ENCODE data around the gene LPAR3. TPM values are rescaled to one million over a fixed set of nuclear protein-coding genes. Genes with fewer than 3 reads are reported as not detected.

Gene LPAR3
- polyA plus RNA-seq, 1 of the 3 experiments (the other 2 are of a cell fraction) = 0.08 TPM

DNA sequence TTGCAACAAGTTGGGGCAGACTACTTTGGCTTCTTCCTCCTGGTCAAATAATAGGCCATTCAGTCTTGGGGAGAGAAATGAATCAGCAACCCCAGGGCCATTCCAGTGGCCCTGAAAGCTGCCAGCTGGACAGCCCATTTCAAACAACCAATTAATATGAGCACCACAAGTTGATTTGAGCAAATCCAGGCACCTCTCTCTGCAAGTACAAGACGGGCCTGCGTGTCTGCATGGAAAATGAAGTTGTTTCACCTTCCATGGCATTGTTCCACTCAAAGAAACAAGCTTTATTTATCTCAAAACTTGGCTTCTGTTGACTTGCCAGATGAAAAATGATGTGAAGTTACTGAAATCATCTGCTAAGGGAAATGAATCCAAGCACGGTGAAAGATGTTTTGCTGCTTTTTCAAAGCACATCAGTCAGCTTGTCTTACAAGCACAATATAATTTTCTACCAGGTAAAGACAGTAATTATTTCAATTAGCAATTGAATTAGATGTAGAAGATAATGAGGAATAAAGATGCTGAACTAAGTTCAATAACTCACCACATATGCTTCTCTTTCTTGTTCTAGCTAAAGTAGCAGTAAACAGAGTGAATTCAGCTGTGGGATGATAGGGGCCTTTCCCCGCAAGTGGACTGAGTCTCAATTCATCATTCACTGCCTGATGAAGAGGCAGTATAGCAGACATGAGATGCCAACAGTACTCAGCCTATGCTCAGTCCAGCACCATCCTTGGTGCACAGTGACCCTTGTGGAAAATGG is 107.6 kb downstream of the LPAR3 start:
- Histone ChIP-seq H3K4me2 (no peak overlapping the region), H3K27ac (ENCODE audit: low read depth in 2 of 2, low read length in 1 of 2) (no peak overlapping the region), H3K79me2 (ENCODE audit: insufficient read depth) (no peaks in the 10 kb centered on the region), H3K9me3 (no peaks in the 10 kb centered on the region), H3K9ac (no peak overlapping the region), H2AFZ (ENCODE audit: low read depth) (no peak overlapping the region), H3K4me3 (ENCODE audit: low read depth in 2 of 2, low read length in 1 of 2) (no peak overlapping the region), H3K4me1 (ENCODE audit: control insufficient read depth in 1 of 2, insufficient read depth in 2 of 2, low read depth in 1 of 2, low read length in 1 of 2) (no peaks in the 10 kb centered on the region; a peak in 1 of 4 replicates), H3K9me2 (no peaks in the 10 kb centered on the region), H3K27me3 (ENCODE audit: insufficient read depth) (peaks cover 3% of the 10 kb centered on the region; the same call in 1 of the 2 replicates), H3K36me3 (replicated peaks in 1 of 2; ENCODE audit: control insufficient read depth in 1 of 2, insufficient read depth in 2 of 2, low read length in 1 of 2) (no peaks in the 10 kb centered on the region), H4K20me1 (ENCODE audit: insufficient read depth) (no peaks in the 10 kb centered on the region), H3F3A (replicated peaks; ENCODE audit: insufficient read depth) (no peaks in the 10 kb centered on the region)
- ChIA-PET CTCF (interaction anchor here (0.6 to 4.3 kb wide), 4 partner anchors 13 to 795 kb away, joined by 3 to 15 read pairs (median 3); no protein-coding TSS in a partner anchor), POLR2A (no interaction called here)
- TF ChIP-seq EZH2phosphoT487 (IDR thresholded peaks at IDR 0.05; ENCODE audit: borderline replicate concordance, low read depth) (no peak), POLR2AphosphoS5 (IDR thresholded peaks at IDR 0.05; ENCODE audit: low read depth, low read length) (no peak), RFX5 (IDR thresholded peaks at IDR 0.05; ENCODE audit: low read length) (no peak), RXRA (IDR thresholded peaks at IDR 0.05; ENCODE audit: borderline replicate concordance, low read depth) (no peak), TAF1 (IDR thresholded peaks at IDR 0.05; ENCODE audit: borderline replicate concordance, low read depth, low read length) (no peak), FOXM1 (IDR thresholded peaks at IDR 0.05; ENCODE audit: low read depth) (no peak), FOSL2 (IDR thresholded peaks at IDR 0.05; ENCODE audit: borderline replicate concordance, low read depth) (no peak)
- TF ChIP-seq, protein P1, sequence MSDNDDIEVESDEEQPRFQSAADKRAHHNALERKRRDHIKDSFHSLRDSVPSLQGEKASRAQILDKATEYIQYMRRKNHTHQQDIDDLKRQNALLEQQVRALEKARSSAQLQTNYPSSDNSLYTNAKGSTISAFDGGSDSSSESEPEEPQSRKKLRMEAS (IDR thresholded peaks at IDR 0.05; ENCODE audit: low read depth) = no peak
- 70% methylated on average over 4 of the region's 4 CpGs for WGBS (ENCODE audit: low lambda C conversion rate)
- no peak for DNase-seq

DNA sequence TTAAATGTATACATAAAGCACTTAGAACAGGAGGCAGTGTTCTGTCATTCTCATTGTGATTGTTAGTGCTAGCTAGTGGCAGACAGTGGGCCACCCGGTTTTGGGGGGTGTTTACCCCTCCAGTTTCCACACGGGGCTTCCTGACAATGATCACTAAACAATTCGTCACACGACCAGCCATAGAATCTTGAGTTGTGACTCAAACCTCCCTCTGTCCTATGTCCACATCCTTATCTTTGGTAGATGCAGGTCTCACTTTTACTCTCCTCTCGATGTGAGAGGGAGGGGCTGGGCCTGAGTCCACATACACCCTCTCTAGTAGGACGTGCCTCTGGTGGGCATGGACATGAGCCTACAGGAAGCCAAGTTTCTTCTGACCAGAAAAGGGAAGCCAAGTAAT is 110.1 kb downstream of the LPAR3 start:
- ChIA-PET POLR2A (no interaction called here), CTCF (interaction anchor here (0.8 to 1.9 kb wide), 5 partner anchors 10 to 152 kb away, joined by 3 to 12 read pairs (median 4); no protein-coding TSS in a partner anchor)
- H2AFZ ChIP-seq (ENCODE audit: low read depth) = no peak overlapping the region
- no peak overlapping the region for H3K4me2 ChIP-seq
- H3K9me3 ChIP-seq = no peaks in the 10 kb centered on the region
- H3K9ac ChIP-seq = no peak overlapping the region
- H3K4me3 ChIP-seq (ENCODE audit: low read depth in 2 of 2, low read length in 1 of 2) = no peak overlapping the region
- no peaks in the 10 kb centered on the region; the same call in 1 of the 2 replicates for H3K27me3 ChIP-seq (ENCODE audit: insufficient read depth)
- no peak for DNase-seq
- no peaks in the 10 kb centered on the region for H3F3A ChIP-seq (replicated peaks; ENCODE audit: insufficient read depth)
- H3K9me2 ChIP-seq = no peaks in the 10 kb centered on the region
- WGBS (ENCODE audit: low lambda C conversion rate) = 50% methylated on average over 5 of the region's 6 CpGs
- H3K79me2 ChIP-seq (ENCODE audit: insufficient read depth) = no peaks in the 10 kb centered on the region
- no peaks in the 10 kb centered on the region for H3K36me3 ChIP-seq (replicated peaks in 1 of 2; ENCODE audit: control insufficient read depth in 1 of 2, insufficient read depth in 2 of 2, low read length in 1 of 2)
- no peak overlapping the region for H3K27ac ChIP-seq (ENCODE audit: low read depth in 2 of 2, low read length in 1 of 2)
- H3K4me1 ChIP-seq (ENCODE audit: control insufficient read depth in 1 of 2, insufficient read depth in 2 of 2, low read depth in 1 of 2, low read length in 1 of 2) = no peaks in the 10 kb centered on the region; a peak in 1 of 4 replicates
- no peaks in the 10 kb centered on the region for H4K20me1 ChIP-seq (ENCODE audit: insufficient read depth)
- TF ChIP-seq, protein P2, sequence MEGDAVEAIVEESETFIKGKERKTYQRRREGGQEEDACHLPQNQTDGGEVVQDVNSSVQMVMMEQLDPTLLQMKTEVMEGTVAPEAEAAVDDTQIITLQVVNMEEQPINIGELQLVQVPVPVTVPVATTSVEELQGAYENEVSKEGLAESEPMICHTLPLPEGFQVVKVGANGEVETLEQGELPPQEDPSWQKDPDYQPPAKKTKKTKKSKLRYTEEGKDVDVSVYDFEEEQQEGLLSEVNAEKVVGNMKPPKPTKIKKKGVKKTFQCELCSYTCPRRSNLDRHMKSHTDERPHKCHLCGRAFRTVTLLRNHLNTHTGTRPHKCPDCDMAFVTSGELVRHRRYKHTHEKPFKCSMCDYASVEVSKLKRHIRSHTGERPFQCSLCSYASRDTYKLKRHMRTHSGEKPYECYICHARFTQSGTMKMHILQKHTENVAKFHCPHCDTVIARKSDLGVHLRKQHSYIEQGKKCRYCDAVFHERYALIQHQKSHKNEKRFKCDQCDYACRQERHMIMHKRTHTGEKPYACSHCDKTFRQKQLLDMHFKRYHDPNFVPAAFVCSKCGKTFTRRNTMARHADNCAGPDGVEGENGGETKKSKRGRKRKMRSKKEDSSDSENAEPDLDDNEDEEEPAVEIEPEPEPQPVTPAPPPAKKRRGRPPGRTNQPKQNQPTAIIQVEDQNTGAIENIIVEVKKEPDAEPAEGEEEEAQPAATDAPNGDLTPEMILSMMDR (IDR thresholded peaks at IDR 0.05) = no peak
- TF ChIP-seq JUND (IDR thresholded peaks at IDR 0.05) (no peak), RCOR1 (IDR thresholded peaks at IDR 0.05; ENCODE audit: low read length) (no peak), GATA2 (CRISPR knock-in tag; IDR thresholded peaks at IDR 0.05) (no peak), MXI1 (IDR thresholded peaks at IDR 0.05; ENCODE audit: low read depth, low read length) (no peak), TCF12 (IDR thresholded peaks at IDR 0.05) (no peak), SMC3 (IDR thresholded peaks at IDR 0.05; ENCODE audit: low read depth, low read length) (no peak), YY1 (IDR thresholded peaks at IDR 0.05; ENCODE audit: low read depth) (no peak), TAF1 (IDR thresholded peaks at IDR 0.05; ENCODE audit: borderline replicate concordance, low read depth, low read length) (no peak)
- TF ChIP-seq, protein P1 (IDR thresholded peaks at IDR 0.05; ENCODE audit: low read depth) = no peak
- TF ChIP-seq, protein P3, sequence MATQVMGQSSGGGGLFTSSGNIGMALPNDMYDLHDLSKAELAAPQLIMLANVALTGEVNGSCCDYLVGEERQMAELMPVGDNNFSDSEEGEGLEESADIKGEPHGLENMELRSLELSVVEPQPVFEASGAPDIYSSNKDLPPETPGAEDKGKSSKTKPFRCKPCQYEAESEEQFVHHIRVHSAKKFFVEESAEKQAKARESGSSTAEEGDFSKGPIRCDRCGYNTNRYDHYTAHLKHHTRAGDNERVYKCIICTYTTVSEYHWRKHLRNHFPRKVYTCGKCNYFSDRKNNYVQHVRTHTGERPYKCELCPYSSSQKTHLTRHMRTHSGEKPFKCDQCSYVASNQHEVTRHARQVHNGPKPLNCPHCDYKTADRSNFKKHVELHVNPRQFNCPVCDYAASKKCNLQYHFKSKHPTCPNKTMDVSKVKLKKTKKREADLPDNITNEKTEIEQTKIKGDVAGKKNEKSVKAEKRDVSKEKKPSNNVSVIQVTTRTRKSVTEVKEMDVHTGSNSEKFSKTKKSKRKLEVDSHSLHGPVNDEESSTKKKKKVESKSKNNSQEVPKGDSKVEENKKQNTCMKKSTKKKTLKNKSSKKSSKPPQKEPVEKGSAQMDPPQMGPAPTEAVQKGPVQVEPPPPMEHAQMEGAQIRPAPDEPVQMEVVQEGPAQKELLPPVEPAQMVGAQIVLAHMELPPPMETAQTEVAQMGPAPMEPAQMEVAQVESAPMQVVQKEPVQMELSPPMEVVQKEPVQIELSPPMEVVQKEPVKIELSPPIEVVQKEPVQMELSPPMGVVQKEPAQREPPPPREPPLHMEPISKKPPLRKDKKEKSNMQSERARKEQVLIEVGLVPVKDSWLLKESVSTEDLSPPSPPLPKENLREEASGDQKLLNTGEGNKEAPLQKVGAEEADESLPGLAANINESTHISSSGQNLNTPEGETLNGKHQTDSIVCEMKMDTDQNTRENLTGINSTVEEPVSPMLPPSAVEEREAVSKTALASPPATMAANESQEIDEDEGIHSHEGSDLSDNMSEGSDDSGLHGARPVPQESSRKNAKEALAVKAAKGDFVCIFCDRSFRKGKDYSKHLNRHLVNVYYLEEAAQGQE (IDR thresholded peaks at IDR 0.05; ENCODE audit: low read depth, low read length) = no peak
- TF ChIP-seq, protein P4, sequence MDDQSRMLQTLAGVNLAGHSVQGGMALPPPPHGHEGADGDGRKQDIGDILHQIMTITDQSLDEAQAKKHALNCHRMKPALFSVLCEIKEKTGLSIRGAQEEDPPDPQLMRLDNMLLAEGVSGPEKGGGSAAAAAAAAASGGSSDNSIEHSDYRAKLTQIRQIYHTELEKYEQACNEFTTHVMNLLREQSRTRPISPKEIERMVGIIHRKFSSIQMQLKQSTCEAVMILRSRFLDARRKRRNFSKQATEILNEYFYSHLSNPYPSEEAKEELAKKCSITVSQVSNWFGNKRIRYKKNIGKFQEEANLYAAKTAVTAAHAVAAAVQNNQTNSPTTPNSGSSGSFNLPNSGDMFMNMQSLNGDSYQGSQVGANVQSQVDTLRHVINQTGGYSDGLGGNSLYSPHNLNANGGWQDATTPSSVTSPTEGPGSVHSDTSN (IDR thresholded peaks at IDR 0.05) = no peak

Data from SK-N-SH (cell line).